GM23248 (cell line): Measurements from ENCODE around the gene SYMPK. TPM values are rescaled to one million over a fixed set of nuclear protein-coding genes. Genes with fewer than 3 reads are reported as not detected.

ENCODE experiments used
- DNase-seq: peaks from one replicate; pipeline ENCODE4 v3.0.0-alpha.2; 2015
- H2AFZ ChIP-seq: fragments of 200-600 bp; sonication (generic); 2 replicates; pipeline ENCODE4 v1.6.1; 2016; ENCODE audit warnings: antibody characterized with exemption
- H3F3A ChIP-seq: fragments of 200-600 bp; sonication (generic); 2 replicates; pipeline ENCODE4 v1.6.1; 2016; ENCODE audit warnings: mild to moderate bottlenecking, antibody characterized with exemption, mixed run types; ENCODE audit not compliant: insufficient read depth
- H3K27ac ChIP-seq: fragments of 200-600 bp; sonication (generic); 2 replicates; pipeline ENCODE4 v1.5.1; 2016; ENCODE audit warnings: mild to moderate bottlenecking
- H3K27me3 ChIP-seq: fragments of 200-600 bp; sonication (generic); replicated peaks from 2 replicates; pipeline ENCODE4 v1.6.1; 2016; ENCODE audit warnings: mild to moderate bottlenecking; ENCODE audit not compliant: insufficient read depth
- H3K36me3 ChIP-seq: fragments of 200-600 bp; sonication (generic); 2 replicates; pipeline ENCODE4 v1.6.1; 2016; ENCODE audit warnings: low read depth, mild to moderate bottlenecking
- H3K4me1 ChIP-seq: fragments of 200-600 bp; sonication (generic); 2 replicates; pipeline ENCODE4 v1.6.1; 2016; ENCODE audit warnings: mild to moderate bottlenecking; ENCODE audit not compliant: insufficient read depth
- H3K4me2 ChIP-seq: fragments of 200-600 bp; sonication (generic); one replicate; pipeline ENCODE4 v1.6.1; 2016; ENCODE audit warnings: mild to moderate bottlenecking; ENCODE audit not compliant: unreplicated experiment
- H3K4me3 ChIP-seq: fragments of 200-600 bp; sonication (generic); 2 replicates; pipeline ENCODE4 v1.5.1; 2016; ENCODE audit warnings: mild to moderate bottlenecking
- H3K79me2 ChIP-seq: fragments of 200-600 bp; sonication (generic); 2 replicates; pipeline ENCODE4 v1.6.1; 2016; ENCODE audit warnings: mild to moderate bottlenecking; ENCODE audit not compliant: insufficient read depth
- H3K9ac ChIP-seq: fragments of 200-600 bp; sonication (generic); 2 replicates; pipeline ENCODE4 v1.6.1; 2016; ENCODE audit warnings: mild to moderate bottlenecking
- H3K9me2 ChIP-seq: fragments of 200-600 bp; sonication (generic); 2 replicates; pipeline ENCODE4 v1.6.1; 2016; ENCODE audit warnings: mixed run types, mild to moderate bottlenecking, moderate library complexity; ENCODE audit not compliant: insufficient read depth
- H3K9me3 ChIP-seq: fragments of 200-600 bp; sonication (generic); one replicate; pipeline ENCODE4 v1.6.1; 2017; ENCODE audit warnings: low read depth
- H4K20me1 ChIP-seq: fragments of 200-600 bp; sonication (generic); 2 replicates; pipeline ENCODE4 v1.6.0; 2016; ENCODE audit not compliant: insufficient read depth
- EZH2 ChIP-seq: fragments of 200-600 bp; sonication (generic); IDR thresholded peaks from 2 replicates; pipeline ENCODE4 v1.6.1; 2018; ENCODE audit warnings: antibody characterized with exemption, mild to moderate bottlenecking; ENCODE audit not compliant: insufficient read depth, poor library complexity, severe bottlenecking
- EZH2phosphoT487 ChIP-seq: fragments of 200-600 bp; sonication (generic); IDR thresholded peaks from 2 replicates; pipeline ENCODE4 v1.6.1; 2018; ENCODE audit warnings: antibody characterized with exemption, moderate library complexity, mild to moderate bottlenecking, low read depth; ENCODE audit not compliant: insufficient read depth
- WGBS, 2 experiments: methylation state at CpG; one replicate each; pipeline ENCODE4 v1.1.6; 2015 to 2017; ENCODE audit warnings: low lambda C conversion rate in 2 of 2, low coverage in 1 of 2; ENCODE audit errors: missing lambda C conversion rate in 2 of 2; 5-methylcytosine and 5-hydroxymethylcytosine counted together
- in situ Hi-C: fragments of 300-500 bp; cut with MboI; formaldehyde crosslinking; loops from 2 replicates; pipeline ENCODE4 v1.15.0; 2020
- polyA plus RNA-seq: library from polyadenylated mRNA; unstranded; fragments of >200 nt; fragmentation: Nextera tagmentation; extraction: Ambion mirVana; gene quantifications from 2 replicates; pipeline ENCODE4 v1.2.1, GENCODE V29; 2016
- total RNA-seq: library from RNA; depleted of rRNA; stranded (reverse); fragments of >200 nt; shearing (Covaris generic); gene quantifications from 2 replicates; pipeline ENCODE4 v1.2.3, GENCODE V29; 2014

The SYMPK gene
- total and polyA plus RNA-seq, 2 experiments from 2014 or later = 17.8 to 28.1 TPM

DNA sequence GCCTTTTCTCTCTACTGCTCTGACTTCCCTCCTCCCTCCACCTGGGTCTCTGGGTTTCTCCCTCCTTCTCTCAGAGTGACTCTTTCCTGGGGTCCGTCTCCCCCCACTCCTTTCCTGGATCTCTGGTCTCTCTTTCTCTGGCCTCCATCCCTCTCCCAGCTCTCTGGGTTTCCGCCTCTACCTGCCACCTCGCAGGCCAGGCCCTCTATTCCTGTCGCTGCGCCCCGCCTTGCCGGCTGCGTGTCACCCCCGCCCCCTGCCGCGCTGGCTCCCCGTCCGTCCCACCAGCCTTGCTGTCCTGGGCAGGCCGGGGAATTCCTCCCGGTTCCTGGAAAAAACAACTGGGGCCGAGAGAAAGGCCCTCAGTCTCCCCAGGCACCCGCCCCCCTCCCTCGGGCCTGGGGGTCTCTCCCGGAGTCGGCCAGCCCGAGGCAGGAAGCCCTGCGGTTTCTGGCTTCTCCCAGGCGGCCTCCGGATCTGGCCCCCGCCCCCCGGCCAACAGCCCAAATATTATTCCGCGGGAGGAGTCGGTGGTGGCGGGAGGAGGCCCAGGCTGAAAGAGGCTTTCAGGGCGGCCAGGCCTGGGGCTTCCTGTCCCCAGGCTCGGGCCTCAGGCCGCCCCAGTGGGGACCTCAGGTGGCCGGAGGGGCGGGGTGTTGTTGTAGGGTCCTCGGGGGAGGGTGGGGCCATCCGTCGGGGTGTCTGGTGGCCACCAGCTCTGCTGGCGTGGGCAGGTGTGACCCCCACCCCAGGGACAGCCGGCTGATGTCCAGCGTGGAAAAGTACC lies 13.7 kb upstream of the SYMPK start:
- Histone ChIP-seq H3K27ac (no peak overlapping the region), H2AFZ (peak overlapping the region; percentile 85), H4K20me1 (no peaks in the 10 kb centered on the region), H3K9me2 (no peaks in the 10 kb centered on the region), H3K36me3 (no peaks in the 10 kb centered on the region), H3K4me1 (no peaks in the 10 kb centered on the region), H3F3A (no peaks in the 10 kb centered on the region; the same call in 1 of the 2 replicates), H3K4me2 (peak overlapping the region; percentile 35), H3K9ac (peak overlapping the region; percentile 77), H3K79me2 (no peaks in the 10 kb centered on the region), H3K27me3 (no peaks in the 10 kb centered on the region), H3K9me3 (no peaks in the 10 kb centered on the region), H3K4me3 (no peak overlapping the region; the same call in 1 of the 2 replicates)
- peak; percentile 28 for DNase-seq
- 10 to 15% methylated on average over 28 to 41 of the region's 41 CpGs for WGBS, 2 experiments
- in situ Hi-C loops = no loop called here
- TF ChIP-seq EZH2 = no peak
- no peak for TF ChIP-seq EZH2phosphoT487

DNA sequence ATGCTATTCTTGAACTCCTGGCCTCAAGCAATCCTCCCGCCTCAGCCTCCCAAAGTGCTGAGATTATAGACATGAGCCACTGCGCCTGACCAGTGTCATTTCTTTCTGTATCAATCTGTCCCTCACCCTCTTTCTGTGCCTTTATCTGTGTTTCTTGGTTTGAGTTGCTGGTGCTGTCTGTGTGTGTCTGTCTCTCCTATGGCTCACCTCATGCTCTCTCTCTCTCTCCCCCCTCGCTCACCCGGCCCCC lies 13.1 kb upstream of the SYMPK start:
- H3K9me2 ChIP-seq = no peaks in the 10 kb centered on the region
- no peaks in the 10 kb centered on the region for H3K27me3 ChIP-seq
- no peak overlapping the region for H3K27ac ChIP-seq
- TF ChIP-seq EZH2phosphoT487 (no peak), EZH2 (no peak)
- in situ Hi-C loops = no loop called here
- H3K4me3 ChIP-seq = no peak overlapping the region
- H3K9me3 ChIP-seq = no peaks in the 10 kb centered on the region
- 56 to 94% methylated on average over 2 to 4 of the region's 4 CpGs for WGBS, 2 experiments
- DNase-seq = peak; percentile 18
- no peaks in the 10 kb centered on the region for H3K79me2 ChIP-seq
- no peak overlapping the region for H3K4me2 ChIP-seq
- H3K9ac ChIP-seq = peak overlapping the region; percentile 77; the same call in 1 of the 2 replicates
- H3K36me3 ChIP-seq = no peaks in the 10 kb centered on the region
- H3F3A ChIP-seq = no peaks in the 10 kb centered on the region
- H2AFZ ChIP-seq = peak overlapping the region; percentile 85
- no peaks in the 10 kb centered on the region for H3K4me1 ChIP-seq
- H4K20me1 ChIP-seq = no peaks in the 10 kb centered on the region

DNA sequence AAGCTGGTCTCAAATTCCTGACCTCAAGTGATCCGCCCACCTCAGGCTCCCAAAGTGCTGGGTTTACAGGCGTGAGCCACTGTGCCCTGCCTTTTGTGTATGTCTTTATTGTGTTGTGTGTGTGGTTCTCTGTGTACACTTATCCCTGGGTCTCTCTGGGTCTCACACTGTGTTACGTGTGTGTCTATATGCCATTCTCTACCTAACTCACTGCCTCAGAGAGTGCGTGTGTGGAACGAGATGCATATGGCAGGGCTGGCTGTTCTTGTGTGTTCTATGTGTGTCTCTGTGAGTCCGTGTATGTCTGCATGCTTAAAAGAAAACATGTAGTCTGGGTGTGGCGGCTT lies 11.6 kb upstream of the SYMPK start:
- in situ Hi-C loops = no loop called here
- Histone ChIP-seq H3K4me1 (no peaks in the 10 kb centered on the region), H3F3A (no peaks in the 10 kb centered on the region), H3K4me3 (no peak overlapping the region), H3K27me3 (no peaks in the 10 kb centered on the region), H3K27ac (no peak overlapping the region), H3K4me2 (no peak overlapping the region), H3K9ac (no peak overlapping the region), H3K79me2 (no peaks in the 10 kb centered on the region), H3K36me3 (no peaks in the 10 kb centered on the region), H4K20me1 (no peaks in the 10 kb centered on the region), H2AFZ (no peak overlapping the region), H3K9me3 (no peaks in the 10 kb centered on the region), H3K9me2 (no peaks in the 10 kb centered on the region)
- DNase-seq = no peak
- TF ChIP-seq EZH2phosphoT487 (no peak), EZH2 (no peak)
- 81 to 86% methylated on average over 7 of the region's 7 CpGs for WGBS, 2 experiments

DNA sequence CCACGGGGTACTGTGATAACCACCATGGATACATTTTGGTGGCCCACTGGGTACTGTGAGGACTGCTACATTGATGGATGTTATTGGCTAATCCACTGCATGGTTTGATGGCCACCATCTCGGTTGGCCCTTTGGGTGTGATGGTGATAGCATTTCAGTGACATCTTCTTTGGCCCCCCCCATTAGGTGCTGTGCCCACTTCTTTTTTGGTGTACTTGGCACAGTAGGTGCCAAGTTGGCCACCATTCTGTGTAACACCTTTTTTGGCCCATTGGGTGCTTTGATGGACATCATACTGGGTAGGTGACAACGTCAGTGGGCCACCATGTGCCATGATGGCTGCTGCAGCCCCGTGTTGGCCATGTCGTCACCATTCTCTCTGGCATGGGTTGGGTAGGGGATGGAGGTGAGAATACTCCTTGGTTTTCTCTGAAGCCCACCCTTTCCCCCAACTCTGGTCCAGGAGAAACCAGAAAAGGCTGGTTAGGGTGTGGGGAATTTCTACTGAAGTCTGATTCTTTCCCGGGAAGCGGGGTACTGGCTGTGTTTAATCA lies 10.3 kb upstream of the SYMPK start:
- no peaks in the 10 kb centered on the region for H4K20me1 ChIP-seq
- H3K79me2 ChIP-seq = no peaks in the 10 kb centered on the region
- no peaks in the 10 kb centered on the region for H3K9me2 ChIP-seq
- H3K27ac ChIP-seq = no peak overlapping the region
- no peaks in the 10 kb centered on the region for H3K4me1 ChIP-seq
- no peak for DNase-seq
- in situ Hi-C loops = no loop called here
- no peak overlapping the region for H2AFZ ChIP-seq
- no peak overlapping the region for H3K4me2 ChIP-seq
- H3K9ac ChIP-seq = no peak overlapping the region
- H3K36me3 ChIP-seq = no peaks in the 10 kb centered on the region
- no peaks in the 10 kb centered on the region for H3K9me3 ChIP-seq
- TF ChIP-seq EZH2 (no peak), EZH2phosphoT487 (no peak)
- no peaks in the 10 kb centered on the region for H3K27me3 ChIP-seq
- WGBS, 2 experiments = 72 to 75% methylated on average over 7 of the region's 7 CpGs
- H3F3A ChIP-seq = no peaks in the 10 kb centered on the region
- H3K4me3 ChIP-seq = no peak overlapping the region
